Right lobe of liver (tissue), 6 donors: ENCODE measurements around the gene CNGA2. TPM values are rescaled to one million over a fixed set of nuclear protein-coding genes. Genes with fewer than 3 reads are reported as not detected.

Experiments
- ATAC-seq, 4 donors: fragments of 200-7000 bp; cut with Tn5 transposase; one replicate each; pipeline ENCODE4 v1.9.1; 2020; ENCODE audit warnings: mild to moderate bottlenecking in 4 of 4, moderate library complexity in 4 of 4
- DNase-seq, 3 donors: peaks; one replicate each; pipeline ENCODE4 v3.0.0-alpha.2; 2020
- H3K27ac ChIP-seq, 3 donors: fragments of 200-600 bp; one replicate each; pipeline ENCODE4 v1.8.0; 2022
- H3K27me3 ChIP-seq, 2 donors: fragments of 200-600 bp; one replicate each; pipeline ENCODE4 v1.8.0; 2022
- H3K36me3 ChIP-seq, 4 donors: fragments of 200-600 bp; sonication (generic) in 1 of 4; one replicate each; pipeline versions ENCODE4 v1.5.1 to v1.8.0; 2017 to 2022; ENCODE audit warnings: control low read depth in 1 of 4
- H3K4me1 ChIP-seq, 4 donors: fragments of 200-600 bp; sonication (generic) in 1 of 4; one replicate each; pipeline versions ENCODE4 v1.5.1 to v1.8.0; 2017 to 2022; ENCODE audit warnings: control low read depth in 1 of 4
- H3K4me3 ChIP-seq, 3 donors: fragments of 200-600 bp; one replicate each; pipeline ENCODE4 v1.8.0; 2022
- H3K9me3 ChIP-seq, 4 donors: fragments of 200-600 bp; sonication (generic) in 1 of 4; one replicate each; pipeline versions ENCODE4 v1.5.1 to v1.8.0; 2017 to 2022; ENCODE audit warnings: control low read depth in 1 of 4
- POLR2A ChIP-seq: fragments of 450-650 bp; IDR thresholded peaks from one replicate; pipeline ENCODE4 v1.6.1; 2017; ENCODE audit warnings: antibody characterized with exemption, mild to moderate bottlenecking
- WGBS: methylation state at CpG from one replicate; pipeline ENCODE4 v1.1.6; 2018; ENCODE audit warnings: low coverage, low lambda C conversion rate; ENCODE audit not compliant: insufficient coverage; ENCODE audit errors: missing lambda C conversion rate; 5-methylcytosine and 5-hydroxymethylcytosine counted together
- intact Hi-C, 2 donors: fragments of 100-400 bp; cut with DNase I; formaldehyde crosslinking; loops; one replicate each; pipeline versions ENCODE4 v1.11.2 to v1.14.1; 2022
- total RNA-seq, 6 experiments: library from RNA; depleted of rRNA in 2 of 6; stranded (reverse); fragments of >200 nt in 2 of 6; fragmentation: NEBNext Ultra II Directional in 3 of 6; extraction: Animal tissue kit (Norgen Biotek cat#: 25700) in 3 of 6; gene quantifications; one replicate each; pipeline versions ENCODE4 v1.1.0 to v1.2.4, GENCODE V29; 2016 to 2023
- TF ChIP-seq, protein P1 (sequence below), 4 donors: fragments of 200-600 bp in 3 of 4; fragments of 450-650 bp in 1 of 4; IDR thresholded peaks; one replicate each; pipeline versions ENCODE4 v1.5.1 to v1.8.0; 2016 to 2022; ENCODE audit warnings: antibody characterized with exemption in 4 of 4, mild to moderate bottlenecking in 2 of 4
- donor health status: DM: no; HTN: yes; CAD: no.
- donor health status: DM: no; HTN: no; CAD: no.
- donor health status: DM: no; HTN: no; CAD: no.
- donor health status: DM: no; HTN: yes; CAD: no.
- donor health status: DM: no; HTN: yes; CAD: no.

Gene CNGA2
- total RNA-seq, 6 experiments from 2014 or later, result not detected

DNA sequence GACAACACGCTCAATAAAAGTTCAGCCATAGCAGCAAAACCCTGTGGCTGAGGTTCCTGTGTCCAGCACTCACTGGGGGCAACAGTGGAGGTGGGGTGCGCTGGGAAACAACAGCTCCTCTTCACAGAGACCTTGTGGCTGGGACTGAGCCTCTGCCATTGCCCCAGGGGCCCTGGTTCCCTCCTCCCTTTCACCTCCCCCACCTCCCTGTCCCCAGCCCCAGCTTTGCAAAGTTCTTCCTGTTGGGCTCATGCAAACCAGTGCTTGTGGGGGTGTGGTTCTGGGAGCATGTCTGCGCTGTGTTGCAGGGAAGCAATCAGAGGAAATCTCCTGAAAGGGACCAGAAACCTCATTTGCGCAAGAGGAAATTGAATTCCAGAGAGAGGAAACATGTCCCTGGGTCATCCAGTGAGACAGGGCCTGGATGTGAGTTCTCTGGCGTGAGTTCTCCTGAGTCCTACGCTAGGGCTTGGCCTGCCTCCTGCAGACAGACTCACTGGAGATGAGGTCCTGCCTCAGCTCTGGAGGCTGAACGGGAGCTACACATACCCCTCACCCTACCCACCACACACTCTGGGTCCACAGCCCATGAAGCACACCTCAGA is 11.3 kb upstream of the CNGA2 start:
- H3K27ac ChIP-seq, result no peak overlapping the region
- intact Hi-C loops, result no loop called here
- 38% methylated on average over 4 of the region's 7 CpGs for WGBS
- no peaks in the 10 kb centered on the region for H3K27me3 ChIP-seq
- no peaks in the 10 kb centered on the region for H3K36me3 ChIP-seq
- no peak for TF ChIP-seq POLR2A
- TF ChIP-seq, protein P1, sequence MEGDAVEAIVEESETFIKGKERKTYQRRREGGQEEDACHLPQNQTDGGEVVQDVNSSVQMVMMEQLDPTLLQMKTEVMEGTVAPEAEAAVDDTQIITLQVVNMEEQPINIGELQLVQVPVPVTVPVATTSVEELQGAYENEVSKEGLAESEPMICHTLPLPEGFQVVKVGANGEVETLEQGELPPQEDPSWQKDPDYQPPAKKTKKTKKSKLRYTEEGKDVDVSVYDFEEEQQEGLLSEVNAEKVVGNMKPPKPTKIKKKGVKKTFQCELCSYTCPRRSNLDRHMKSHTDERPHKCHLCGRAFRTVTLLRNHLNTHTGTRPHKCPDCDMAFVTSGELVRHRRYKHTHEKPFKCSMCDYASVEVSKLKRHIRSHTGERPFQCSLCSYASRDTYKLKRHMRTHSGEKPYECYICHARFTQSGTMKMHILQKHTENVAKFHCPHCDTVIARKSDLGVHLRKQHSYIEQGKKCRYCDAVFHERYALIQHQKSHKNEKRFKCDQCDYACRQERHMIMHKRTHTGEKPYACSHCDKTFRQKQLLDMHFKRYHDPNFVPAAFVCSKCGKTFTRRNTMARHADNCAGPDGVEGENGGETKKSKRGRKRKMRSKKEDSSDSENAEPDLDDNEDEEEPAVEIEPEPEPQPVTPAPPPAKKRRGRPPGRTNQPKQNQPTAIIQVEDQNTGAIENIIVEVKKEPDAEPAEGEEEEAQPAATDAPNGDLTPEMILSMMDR (IDR thresholded peaks at IDR 0.05), result no peak
- DNase-seq (peak in 1 of 3 donors; percentile 39), ATAC-seq (peak in 3 of 4 donors; percentile 23 to 62 (median 40))
- H3K9me3 ChIP-seq, result no peaks in the 10 kb centered on the region
- peaks cover 0 to 4% (median 0%) of the 10 kb centered on the region in 4 donors for H3K4me1 ChIP-seq
- H3K4me3 ChIP-seq, result no peak overlapping the region

DNA sequence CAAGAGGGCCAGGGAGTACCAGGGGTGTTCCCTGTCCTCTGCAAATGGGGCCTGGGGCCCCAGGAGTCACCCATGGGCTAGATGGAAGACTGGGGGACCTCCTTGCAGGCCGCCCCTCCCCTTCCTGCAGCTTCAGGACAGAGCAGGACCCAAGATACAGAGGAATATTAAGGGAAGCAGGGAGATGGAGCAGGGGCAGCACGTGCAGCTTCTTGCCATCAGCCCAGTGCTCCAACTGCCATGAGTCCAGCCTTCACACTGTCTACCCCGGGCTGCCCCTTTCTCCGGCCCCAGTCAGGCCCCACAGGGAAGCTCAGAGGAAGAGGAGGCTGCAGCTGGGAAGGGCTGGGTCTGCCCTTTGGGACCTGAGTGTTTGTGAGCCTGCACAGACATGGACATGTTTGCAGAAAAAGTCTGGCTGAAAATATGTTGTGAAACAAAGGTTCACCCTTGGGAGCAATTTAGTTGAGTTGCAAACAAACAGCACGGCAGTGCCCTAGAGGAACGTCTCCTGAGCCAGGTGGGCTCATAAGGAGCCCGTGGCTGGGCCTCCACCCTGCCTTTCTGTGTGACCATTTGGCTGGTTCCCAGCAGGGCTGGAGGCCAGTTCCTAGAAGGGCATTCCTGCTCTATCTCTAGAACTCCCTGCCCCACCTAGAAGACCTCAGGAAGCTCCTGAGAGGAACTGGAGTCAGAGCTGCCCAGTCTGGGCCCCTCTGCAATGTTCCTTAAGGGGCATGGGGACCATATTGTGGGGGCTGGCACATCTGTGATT is 9.8 kb upstream of the CNGA2 start:
- WGBS, result 20% methylated on average over 1 of the region's 7 CpGs
- peak; percentile 5 to 68 (median 36) for ATAC-seq
- H3K9me3 ChIP-seq, result no peaks in the 10 kb centered on the region
- peaks cover 0 to 4% (median 0%) of the 10 kb centered on the region in 4 donors for H3K4me1 ChIP-seq
- H3K4me3 ChIP-seq, result no peak overlapping the region
- no peak overlapping the region for H3K27ac ChIP-seq
- H3K27me3 ChIP-seq, result no peaks in the 10 kb centered on the region
- peak in 1 of 3 donors; percentile 22 for DNase-seq
- no peaks in the 10 kb centered on the region for H3K36me3 ChIP-seq
- intact Hi-C loops, result no loop called here
- TF ChIP-seq POLR2A, result no peak
- TF ChIP-seq, protein P1 (IDR thresholded peaks at IDR 0.05), result no peak

DNA sequence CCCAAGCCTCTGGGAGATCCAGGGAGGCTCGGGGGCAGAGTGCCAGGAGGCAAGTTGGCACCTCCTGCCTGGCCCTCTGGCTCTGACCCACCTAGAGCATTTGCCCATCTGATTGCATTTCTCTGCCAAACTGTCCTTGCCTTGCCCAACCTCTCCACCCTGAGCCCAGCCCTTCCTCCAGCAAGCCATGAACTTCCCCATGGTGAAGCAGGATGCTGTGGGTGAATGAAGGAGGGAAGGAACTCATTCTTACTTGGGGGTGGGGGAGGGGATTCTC is 9.3 kb upstream of the CNGA2 start:
- ATAC-seq, result peak in 3 of 4 donors; percentile 34 to 79 (median 57)
- DNase-seq, result peak in 2 of 3 donors; percentile 54 to 56
- no peak overlapping the region for H3K27ac ChIP-seq
- peaks cover 0 to 4% (median 0%) of the 10 kb centered on the region in 4 donors for H3K4me1 ChIP-seq
- H3K4me3 ChIP-seq, result no peak overlapping the region
- no CpG with 5 or more reads among the region's 1 CpG for WGBS
- intact Hi-C loops, result no loop called here
- no peaks in the 10 kb centered on the region for H3K27me3 ChIP-seq
- no peak for TF ChIP-seq POLR2A
- TF ChIP-seq, protein P1 (IDR thresholded peaks at IDR 0.05), result no peak
- H3K9me3 ChIP-seq, result no peaks in the 10 kb centered on the region
- H3K36me3 ChIP-seq, result no peaks in the 10 kb centered on the region

DNA sequence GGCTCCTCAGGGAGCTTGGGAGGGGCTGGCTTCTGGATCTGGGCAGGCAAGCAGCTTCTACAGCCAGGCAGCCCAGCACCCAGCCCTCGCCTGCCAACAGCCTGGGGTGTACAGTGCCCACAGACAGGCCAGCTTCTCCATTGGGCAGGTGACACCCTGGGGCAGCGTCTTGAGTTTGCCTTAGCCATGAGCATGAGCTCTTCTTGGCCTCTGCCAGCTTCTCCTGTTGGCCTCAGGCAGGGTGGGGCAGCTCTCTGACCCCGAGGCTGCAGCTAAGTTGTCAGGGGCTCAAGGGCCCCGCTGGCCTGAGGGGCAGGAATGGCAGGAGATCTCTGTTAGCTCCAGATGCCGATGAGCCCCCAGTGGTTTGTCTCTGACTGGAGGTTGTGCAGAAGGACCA is 7.8 kb upstream of the CNGA2 start:
- Histone ChIP-seq H3K4me1 (peaks cover 0 to 4% (median 0%) of the 10 kb centered on the region in 4 donors), H3K9me3 (no peaks in the 10 kb centered on the region), H3K27me3 (peaks cover 0 to 5% of the 10 kb centered on the region in 2 donors), H3K4me3 (no peak overlapping the region), H3K27ac (no peak overlapping the region), H3K36me3 (no peaks in the 10 kb centered on the region)
- TF ChIP-seq, protein P1 (IDR thresholded peaks at IDR 0.05), result no peak
- TF ChIP-seq POLR2A, result no peak
- ATAC-seq (no peak), DNase-seq (peak in 1 of 3 donors; percentile 22)
- 70% methylated on average over 2 of the region's 5 CpGs for WGBS
- intact Hi-C loops, result no loop called here
